Urothelium cell line (cell line): Measurements from ENCODE around the gene TRPM4.
"Not testable (repeated sequence)": the region's sequence is repeated elsewhere in the genome, so short reads cannot be mapped to it uniquely, and the experiment has no call there.

Experiments used
- DNase-seq: peaks from one replicate; pipeline ENCODE4 v3.0.0; 2011; ENCODE audit warnings: low spot score, mixed read lengths
- FAIRE-seq: peaks from 2 replicates; lab custom pipeline; 2011; peaks lifted over from hg19 to GRCh38; lab: Jason Lieb, UNC

The TRPM4 gene

DNA sequence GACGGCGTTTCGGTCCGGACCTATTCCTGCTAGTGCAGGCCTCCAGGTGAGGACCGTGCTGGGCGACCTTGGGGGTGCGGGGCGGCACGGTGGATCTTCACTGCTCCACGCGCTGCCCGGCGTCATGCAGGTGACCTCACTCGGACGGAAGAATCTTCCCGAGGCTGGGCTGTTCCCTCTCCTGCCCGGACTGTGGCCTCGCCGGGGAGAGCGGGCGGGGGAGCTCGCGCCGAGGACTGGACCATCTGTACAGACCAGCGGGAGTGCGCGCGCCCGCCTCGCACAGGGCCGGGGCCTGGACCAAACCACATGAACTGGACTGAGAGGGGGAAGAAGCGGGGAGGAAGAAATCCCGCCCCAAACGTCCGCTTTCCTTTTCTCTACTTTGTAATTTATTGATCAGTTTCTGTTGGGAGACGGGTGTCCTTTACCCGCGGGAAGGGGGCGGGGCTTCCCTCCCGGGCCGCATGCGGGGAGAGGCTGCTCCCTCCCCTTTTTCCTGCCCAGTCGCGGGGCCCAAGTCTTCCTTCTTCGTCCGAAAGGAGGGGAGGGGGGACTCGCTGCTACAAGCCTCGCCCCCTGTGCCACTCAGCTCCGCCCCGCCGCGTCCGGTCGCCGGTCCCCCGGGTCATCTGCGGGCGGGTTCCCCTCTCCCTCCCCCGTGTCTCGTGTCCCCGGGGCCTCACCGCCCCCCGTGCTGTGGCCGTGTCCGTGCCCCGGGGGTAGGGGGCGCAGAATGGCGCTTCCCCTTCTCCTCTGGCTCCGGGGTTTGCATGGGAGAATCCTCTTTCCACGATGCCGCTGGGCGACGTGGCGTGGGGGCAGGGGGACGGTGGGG is 7.3 kb upstream of the TRPM4 start:
- DNase-seq, result peak; percentile 90
- no peak for FAIRE-seq

GRCh38 chr19:49150944-49151243 is 6.7 kb upstream of the TRPM4 start:
- FAIRE-seq, result no peak
- no peak for DNase-seq

DNA sequence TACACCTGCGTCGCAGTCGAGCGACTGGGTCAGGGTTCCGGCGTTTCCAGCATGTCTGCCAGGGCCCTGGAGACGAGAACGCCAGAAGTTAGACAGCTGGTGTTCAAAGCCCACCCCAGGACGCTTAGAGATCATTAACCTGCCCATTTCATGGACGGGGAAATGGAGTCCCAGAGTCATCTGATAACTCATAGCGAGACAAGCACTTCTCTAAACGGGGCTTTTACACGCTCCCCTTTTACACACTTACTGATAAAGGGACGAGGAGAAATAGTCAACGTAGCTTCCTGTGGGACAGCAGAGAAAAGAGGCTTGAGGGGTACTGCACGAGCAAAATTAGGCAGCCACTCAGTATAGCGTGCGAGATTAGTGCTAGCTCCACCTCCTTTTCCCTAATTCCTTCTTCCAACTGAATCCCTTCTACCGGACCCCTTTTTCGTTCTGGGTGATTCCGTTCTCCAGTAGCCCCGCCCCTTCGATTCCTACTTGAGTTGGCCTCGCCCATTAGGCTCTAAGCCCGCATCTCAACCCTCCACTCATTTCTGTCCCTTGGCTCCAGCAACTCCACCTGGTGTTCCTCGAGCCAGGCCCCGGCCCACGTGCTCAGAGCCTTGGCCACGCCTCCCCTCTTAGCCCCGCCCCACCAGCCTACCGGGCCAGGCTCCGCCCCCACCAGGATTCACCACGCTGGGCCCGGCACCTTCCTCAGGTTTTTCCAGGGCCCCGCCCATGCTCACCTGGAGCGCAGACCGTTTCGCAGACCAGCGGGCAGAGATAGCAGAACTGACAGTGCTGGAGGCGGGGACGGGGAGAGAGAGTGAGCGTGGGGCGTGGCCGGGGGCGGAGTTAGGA is 6.1 kb upstream of the TRPM4 start:
- no peak for FAIRE-seq
- peak; percentile 53 for DNase-seq

- DNase-seq (no peak), FAIRE-seq (no peak)
Observed at GRCh38 chr19:49152119-49152550, 5.5 kb upstream of the TRPM4 start.

DNA sequence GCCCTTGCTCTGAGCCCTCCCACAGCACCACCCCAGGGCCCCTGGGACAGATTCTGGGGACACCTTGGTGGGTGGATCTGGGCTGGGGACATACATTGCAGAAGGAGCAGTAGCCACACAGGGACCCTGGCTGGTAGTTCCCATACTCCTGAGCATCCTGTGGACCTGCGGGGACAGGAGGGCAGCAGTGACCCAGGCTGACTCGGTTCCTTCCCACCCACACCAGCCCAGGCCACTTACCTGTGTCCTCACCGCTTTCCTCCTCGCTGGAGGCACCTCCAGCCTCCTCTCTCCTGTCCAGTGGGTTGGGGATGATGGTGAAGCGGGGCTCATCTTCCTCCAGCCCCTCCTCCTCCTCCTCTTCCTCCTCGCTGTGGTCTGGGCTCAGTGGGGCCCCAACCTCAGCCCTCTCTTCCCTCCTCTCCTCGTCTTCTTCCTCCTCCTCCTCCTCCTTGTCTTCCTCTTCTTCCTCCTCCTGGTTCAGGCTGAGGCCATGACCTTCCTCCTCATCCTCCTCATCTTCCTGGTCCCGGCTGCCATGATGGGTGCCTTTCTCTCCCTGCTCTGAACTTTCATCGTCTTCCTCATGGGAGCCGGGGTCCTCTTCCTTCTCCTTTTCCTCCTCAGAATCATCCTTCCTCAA is 4.3 kb upstream of the TRPM4 start:
- FAIRE-seq, result no peak

DNA sequence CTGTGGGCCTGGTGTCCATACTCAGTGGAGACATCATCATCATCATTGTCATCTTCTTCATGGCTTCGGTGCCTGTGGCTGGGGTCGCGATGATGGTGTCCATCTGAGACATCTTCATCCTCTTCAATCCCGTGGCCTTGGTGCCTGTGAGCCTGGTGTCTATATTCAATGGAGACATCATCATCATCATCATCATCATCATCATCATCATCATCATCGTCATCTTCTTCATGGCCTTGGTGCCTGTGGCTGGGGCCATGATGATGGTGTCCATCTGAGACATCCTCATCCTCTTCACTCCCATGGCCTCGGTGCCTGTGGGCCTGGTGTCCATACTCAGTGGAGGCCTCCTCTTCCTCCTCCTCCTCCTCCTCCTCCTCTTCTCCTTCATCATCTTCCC is 3.3 kb upstream of the TRPM4 start:
- FAIRE-seq, result peak; percentile 66

More for the DNA sequence above, 4.3 kb upstream of the TRPM4 start:
- no peak for DNase-seq

GRCh38 chr19:49155005-49155819 is 2.4 kb upstream of the TRPM4 start, which contains the start of gene HRC:
Gene HRC (minus strand): TSS chr19:49155396. CDS start chr19:49155237, 159 bp downstream.
- DNase-seq (no peak), FAIRE-seq (no peak)

More for the DNA sequence above, 3.3 kb upstream of the TRPM4 start:
- DNase-seq, result no peak

- FAIRE-seq, result no peak
Observed at GRCh38 chr19:49155820-49156346, 1.7 kb upstream of the TRPM4 start.

GRCh38 chr19:49160450-49161189 is 3.0 kb downstream of the TRPM4 start:
- FAIRE-seq, result no peak

More at GRCh38 chr19:49155820-49156346, 1.7 kb upstream of the TRPM4 start:
- DNase-seq, result no peak

GRCh38 chr19:49161987-49162386 is 4.4 kb downstream of the TRPM4 start:
- DNase-seq, result no peak
- no peak for FAIRE-seq

More at GRCh38 chr19:49160450-49161189, 3.0 kb downstream of the TRPM4 start:
- DNase-seq, result no peak

DNA sequence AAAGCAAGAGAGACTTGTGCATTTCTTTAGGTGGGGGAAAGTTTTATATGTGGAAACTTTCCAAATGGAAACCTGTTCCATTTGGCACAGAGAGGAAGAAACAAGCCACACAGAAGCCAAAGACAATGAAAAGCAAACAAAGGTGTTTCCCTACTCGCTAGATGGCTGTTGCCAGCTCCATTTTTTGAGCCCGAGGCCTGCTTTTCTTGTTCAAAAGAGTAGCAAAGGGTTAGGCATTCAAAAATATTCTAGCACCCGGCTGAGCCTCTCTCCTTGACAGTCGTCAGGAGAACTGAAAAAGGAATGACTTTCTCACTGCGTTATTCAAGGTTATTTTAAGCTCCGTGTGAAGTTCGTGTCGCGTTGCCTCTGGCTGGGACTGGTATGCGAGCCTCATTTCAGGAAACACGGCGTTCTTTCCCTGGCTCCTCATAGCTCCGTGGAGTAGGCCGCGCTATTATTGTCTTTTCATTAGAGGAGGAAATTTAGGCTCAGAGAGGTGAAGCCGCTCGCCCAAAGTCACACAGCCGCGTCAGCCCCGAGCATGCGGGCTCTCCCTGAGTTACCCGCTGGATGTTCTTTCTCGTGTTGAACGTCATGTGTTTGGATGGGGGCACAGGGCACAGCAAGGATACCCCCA is 7.6 kb downstream of the TRPM4 start:
- DNase-seq (no peak), FAIRE-seq (no peak)

DNA sequence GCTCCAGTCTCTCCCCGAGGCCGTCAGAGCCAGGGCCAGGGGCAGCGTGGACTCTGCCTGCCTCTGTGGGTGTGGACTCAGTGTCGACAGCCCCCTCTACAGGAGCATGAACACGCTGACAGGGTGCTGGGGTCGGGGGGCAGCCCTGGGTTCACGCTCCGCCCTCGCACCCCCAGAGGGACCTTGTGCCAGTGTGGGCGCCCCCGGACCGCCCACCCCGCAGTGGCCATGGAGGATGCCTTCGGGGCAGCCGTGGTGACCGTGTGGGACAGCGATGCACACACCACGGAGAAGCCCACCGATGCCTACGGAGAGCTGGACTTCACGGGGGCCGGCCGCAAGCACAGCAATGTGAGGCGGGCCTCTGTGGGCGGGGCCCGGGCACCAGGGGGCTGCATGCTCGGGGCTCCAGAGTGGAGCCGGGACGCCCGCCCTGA is 8.3 kb downstream of the TRPM4 start:
- DNase-seq, result no peak
- FAIRE-seq, result no peak

GRCh38 chr19:49167857-49168409 is 10.3 kb downstream of the TRPM4 start:
- FAIRE-seq (no peak), DNase-seq (no peak)

DNA sequence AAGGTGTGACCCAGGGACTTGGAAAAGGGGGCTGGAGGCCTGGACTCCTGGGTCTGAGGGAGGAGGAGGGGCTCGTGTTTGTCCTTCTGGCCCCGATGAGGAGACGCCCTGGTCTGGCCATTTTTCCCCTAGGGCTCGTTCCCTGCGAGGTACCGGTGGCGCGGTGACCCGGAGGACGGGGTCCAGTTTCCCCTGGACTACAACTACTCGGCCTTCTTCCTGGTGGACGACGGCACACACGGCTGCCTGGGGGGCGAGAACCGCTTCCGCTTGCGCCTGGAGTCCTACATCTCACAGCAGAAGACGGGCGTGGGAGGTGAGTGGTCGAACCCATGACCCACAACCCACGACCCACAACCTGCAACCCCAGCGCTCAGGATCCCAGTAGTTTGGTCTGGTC is 10.8 kb downstream of the TRPM4 start:
- FAIRE-seq (no peak), DNase-seq (no peak)

DNA sequence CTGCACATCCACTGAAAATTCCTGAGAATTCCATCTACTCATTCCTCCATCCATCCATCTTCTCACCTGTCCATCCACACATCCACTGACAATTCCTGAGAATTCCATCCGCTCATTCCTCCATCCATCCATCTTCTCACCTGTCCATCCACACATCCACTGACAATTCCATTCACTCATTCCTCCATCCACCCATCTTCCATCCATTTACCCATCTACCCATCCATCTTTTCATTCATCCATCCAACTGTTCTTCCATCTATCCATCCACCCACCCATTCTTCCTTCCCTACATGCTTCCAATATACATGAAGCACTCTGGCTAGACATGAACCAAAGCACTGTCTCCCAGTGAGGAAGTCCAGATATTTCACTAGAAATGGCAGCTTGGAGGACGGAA is 15.6 kb downstream of the TRPM4 start:
- FAIRE-seq (no peak), DNase-seq (no peak)

DNA sequence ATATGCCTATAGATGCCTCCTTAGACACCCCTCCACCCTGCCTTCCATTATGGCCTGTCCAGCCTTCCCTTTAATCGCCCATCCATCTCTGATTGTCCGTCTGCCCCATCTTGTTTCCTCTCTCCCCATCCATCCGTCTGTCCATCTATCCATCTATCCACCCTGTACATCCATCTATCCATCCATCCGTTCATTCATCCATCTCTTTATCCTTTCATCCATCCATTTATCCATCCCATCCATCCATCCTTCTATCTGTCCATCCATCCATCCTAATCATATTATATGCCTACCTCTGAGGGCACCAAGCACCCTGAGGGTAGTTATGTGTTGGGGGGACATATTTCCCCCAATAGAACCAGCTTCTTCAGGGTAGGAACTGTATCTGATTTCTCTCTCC is 23.1 kb downstream of the TRPM4 start:
- DNase-seq (no peak), FAIRE-seq (no peak)

- DNase-seq, result not testable (repeated sequence)
- FAIRE-seq, result peak; percentile 71
Observed at GRCh38 chr19:49182010-49182847, 24.6 kb downstream of the TRPM4 start.
